K562 (cell line): ENCODE results near the gene GTF2H4. TPM values are rescaled to one million over a fixed set of nuclear protein-coding genes. Genes with fewer than 3 reads are reported as not detected.

Experiments used
- ADNP ChIP-seq: fragments of 200-800 bp; sonication (Bioruptor generic); IDR thresholded peaks from 2 replicates; pipeline ENCODE4 v1.6.1; 2016; ENCODE audit warnings: missing genetic modification characterization, missing compliant biosample characterization
- CBFA2T3 ChIP-seq: fragments of 450-650 bp; IDR thresholded peaks from 2 replicates; pipeline ENCODE4 v1.6.1; 2017
- CTCF ChIP-seq, 3 experiments: IDR thresholded peaks in 2 of 3; conservative IDR thresholded peaks in 1 of 3; 2 replicates each; pipeline ENCODE4 v1.5.1; 2011 to 2012; ENCODE audit warnings: low read length in 3 of 3, mild to moderate bottlenecking in 3 of 3, control low read depth in 2 of 3, improper control_type of control experiment in 1 of 3, inconsistent platforms in 1 of 3, low read depth in 1 of 3, mixed read lengths in 1 of 3, moderate library complexity in 1 of 3; ENCODE audit not compliant: insufficient read depth in 2 of 3
- HDAC8 ChIP-seq: fragments of 450-650 bp; IDR thresholded peaks from 2 replicates; pipeline ENCODE4 v1.6.1; 2016; ENCODE audit warnings: mild to moderate bottlenecking, missing genetic modification characterization, moderate library complexity, missing compliant biosample characterization
- HNRNPH1 ChIP-seq: fragments of 200-400 bp; formaldehyde crosslinking; optimal IDR thresholded peaks from 2 replicates; pipeline ENCODE3; 2017; ENCODE audit warnings: low read depth, mild to moderate bottlenecking, low read length, moderate library complexity
- HNRNPUL1 ChIP-seq: fragments of 200-400 bp; formaldehyde crosslinking; IDR thresholded peaks from 2 replicates; pipeline ENCODE4 v1.6.1; 2017; ENCODE audit warnings: low read length
- ILK ChIP-seq: fragments of 450-650 bp; IDR thresholded peaks from 2 replicates; pipeline ENCODE4 v1.6.1; 2016; ENCODE audit warnings: missing genetic modification characterization, low read depth, mild to moderate bottlenecking, missing compliant biosample characterization, moderate library complexity, borderline replicate concordance
- KDM1A ChIP-seq, 2 experiments: fragments of 450-650 bp; IDR thresholded peaks; 2 replicates each; pipeline ENCODE4 v1.6.1; 2016; ENCODE audit warnings: mild to moderate bottlenecking in 2 of 2
- NONO ChIP-seq, 2 experiments: fragments of 200-400 bp in 1 of 2; fragments of 450-650 bp in 1 of 2; formaldehyde crosslinking in 1 of 2; IDR thresholded peaks; 2 replicates each; pipeline ENCODE4 v1.6.1; 2017; ENCODE audit warnings: low read depth in 2 of 2, mild to moderate bottlenecking in 2 of 2, moderate library complexity in 2 of 2, low read length in 1 of 2
- NR2C2 ChIP-seq, 2 experiments: fragments of 200-800 bp in 1 of 2; sonication (Bioruptor generic) in 1 of 2; sonication (generic) in 1 of 2; formaldehyde crosslinking in 1 of 2; IDR thresholded peaks; 2 replicates each; pipeline versions ENCODE4 v1.6.1 to v1.8.0; 2016 to 2022; ENCODE audit warnings: mild to moderate bottlenecking in 1 of 2, missing compliant biosample characterization in 1 of 2, missing genetic modification characterization in 1 of 2, missing genetic modification reagents in 1 of 2
- THRAP3 ChIP-seq: fragments of 450-650 bp; IDR thresholded peaks from 2 replicates; pipeline ENCODE4 v1.6.1; 2016; ENCODE audit warnings: mild to moderate bottlenecking, inconsistent platforms, borderline replicate concordance
- YY1 ChIP-seq, 3 experiments: IDR thresholded peaks; 2 replicates each; pipeline ENCODE4 v1.6.1; 2011; ENCODE audit warnings: low read length in 2 of 3, mild to moderate bottlenecking in 2 of 3, moderate library complexity in 2 of 3, borderline replicate concordance in 1 of 3, control low read depth in 1 of 3, low read depth in 1 of 3; ENCODE audit not compliant: insufficient read depth in 3 of 3, insufficient replicate concordance in 2 of 3, control insufficient read depth in 1 of 3, insufficient read length in 1 of 3; ENCODE audit errors: extremely low read depth in 1 of 3
- ZBTB7A ChIP-seq: IDR thresholded peaks from 2 replicates; pipeline ENCODE4 v1.6.1; 2011; ENCODE audit warnings: low read depth, mild to moderate bottlenecking, low read length, moderate library complexity, borderline replicate concordance; ENCODE audit not compliant: control insufficient read depth
- ZNF140 ChIP-seq: fragments of 250-450 bp; sonication (Bioruptor Pico); IDR thresholded peaks from 2 replicates; pipeline ENCODE4 v1.8.0; 2021; ENCODE audit warnings: moderate library complexity, mild to moderate bottlenecking, inconsistent platforms
- polyA plus RNA-seq, 8 experiments: library from polyadenylated mRNA; depleted of rRNA in 4 of 8; stranded (reverse) in 5 of 8; unstranded in 3 of 8; fragments of >200 nt; fragmentation: Nextera tagmentation in 2 of 8; fragmentation: Illumina TruSeq in 1 of 8; extraction: Ambion mirVana in 2 of 8; extraction: Trizol in 1 of 8; gene quantifications; 2 replicates each; pipeline versions ENCODE4 v1.2.1 to v1.2.3, GENCODE V29; 2011 to 2014; ENCODE audit warnings: inconsistent platforms in 1 of 8, missing spikeins in 1 of 8
- total RNA-seq, 7 experiments: library from RNA; depleted of rRNA in 6 of 7; stranded (reverse); fragments of >200 nt in 6 of 7; fragmentation: Illumina TruSeq in 2 of 7; extraction: Trizol in 2 of 7; gene quantifications; 2 replicates each; pipeline versions ENCODE4 v1.2.1 to v1.2.3, GENCODE V29; 2011 to 2021; ENCODE audit warnings: low replicate concordance in 1 of 7
- TF ChIP-seq, protein P1 (sequence below), 2 experiments: fragments of 450-650 bp; IDR thresholded peaks; 2 replicates each; pipeline ENCODE4 v1.6.1; 2016; ENCODE audit warnings: mild to moderate bottlenecking in 2 of 2, borderline replicate concordance in 1 of 2, low read depth in 1 of 2, moderate library complexity in 1 of 2

Gene GTF2H4
- total and polyA plus RNA-seq, 9 of the 15 experiments (the other 6 are each of a cell fraction or from before 2014, with no cell fraction given) = 3.6 to 86.1 (median 39.6) TPM

DNA sequence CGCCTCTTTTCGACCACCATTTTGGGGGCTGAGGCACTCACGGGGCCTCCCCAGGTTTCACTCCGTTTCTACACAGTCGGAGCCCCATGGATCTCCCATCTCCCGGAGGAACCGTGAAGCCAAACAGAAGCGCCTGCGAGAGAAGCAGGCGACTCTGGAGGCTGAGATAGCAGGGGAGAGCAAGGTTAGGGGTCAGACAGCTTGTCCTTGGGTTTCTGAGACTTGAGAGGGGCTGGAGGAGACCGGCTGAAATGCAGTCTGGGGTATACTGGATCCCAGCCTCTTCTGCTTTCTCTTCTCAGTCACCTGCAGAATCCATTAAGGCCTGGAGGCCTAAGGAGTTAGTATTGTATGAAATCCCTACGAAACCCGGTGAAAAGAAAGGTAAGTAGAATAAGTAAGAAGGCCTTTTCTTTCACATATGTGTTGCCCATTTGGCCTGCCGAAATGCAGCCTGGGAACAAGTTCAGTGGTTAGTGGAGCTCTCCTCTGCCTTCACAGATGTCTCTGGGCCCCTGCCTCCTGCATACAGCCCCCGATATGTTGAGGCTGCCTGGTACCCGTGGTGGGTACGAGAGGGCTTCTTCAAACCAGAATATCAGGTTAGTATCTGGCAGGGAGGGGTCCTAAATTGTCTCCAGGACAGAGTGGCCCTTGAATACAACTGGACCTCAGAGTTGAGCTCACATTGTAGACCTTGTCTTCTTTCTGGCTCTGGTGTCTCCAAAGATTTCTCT, 7.0 kb downstream of the GTF2H4 start (continued):
- TF ChIP-seq, protein P1, sequence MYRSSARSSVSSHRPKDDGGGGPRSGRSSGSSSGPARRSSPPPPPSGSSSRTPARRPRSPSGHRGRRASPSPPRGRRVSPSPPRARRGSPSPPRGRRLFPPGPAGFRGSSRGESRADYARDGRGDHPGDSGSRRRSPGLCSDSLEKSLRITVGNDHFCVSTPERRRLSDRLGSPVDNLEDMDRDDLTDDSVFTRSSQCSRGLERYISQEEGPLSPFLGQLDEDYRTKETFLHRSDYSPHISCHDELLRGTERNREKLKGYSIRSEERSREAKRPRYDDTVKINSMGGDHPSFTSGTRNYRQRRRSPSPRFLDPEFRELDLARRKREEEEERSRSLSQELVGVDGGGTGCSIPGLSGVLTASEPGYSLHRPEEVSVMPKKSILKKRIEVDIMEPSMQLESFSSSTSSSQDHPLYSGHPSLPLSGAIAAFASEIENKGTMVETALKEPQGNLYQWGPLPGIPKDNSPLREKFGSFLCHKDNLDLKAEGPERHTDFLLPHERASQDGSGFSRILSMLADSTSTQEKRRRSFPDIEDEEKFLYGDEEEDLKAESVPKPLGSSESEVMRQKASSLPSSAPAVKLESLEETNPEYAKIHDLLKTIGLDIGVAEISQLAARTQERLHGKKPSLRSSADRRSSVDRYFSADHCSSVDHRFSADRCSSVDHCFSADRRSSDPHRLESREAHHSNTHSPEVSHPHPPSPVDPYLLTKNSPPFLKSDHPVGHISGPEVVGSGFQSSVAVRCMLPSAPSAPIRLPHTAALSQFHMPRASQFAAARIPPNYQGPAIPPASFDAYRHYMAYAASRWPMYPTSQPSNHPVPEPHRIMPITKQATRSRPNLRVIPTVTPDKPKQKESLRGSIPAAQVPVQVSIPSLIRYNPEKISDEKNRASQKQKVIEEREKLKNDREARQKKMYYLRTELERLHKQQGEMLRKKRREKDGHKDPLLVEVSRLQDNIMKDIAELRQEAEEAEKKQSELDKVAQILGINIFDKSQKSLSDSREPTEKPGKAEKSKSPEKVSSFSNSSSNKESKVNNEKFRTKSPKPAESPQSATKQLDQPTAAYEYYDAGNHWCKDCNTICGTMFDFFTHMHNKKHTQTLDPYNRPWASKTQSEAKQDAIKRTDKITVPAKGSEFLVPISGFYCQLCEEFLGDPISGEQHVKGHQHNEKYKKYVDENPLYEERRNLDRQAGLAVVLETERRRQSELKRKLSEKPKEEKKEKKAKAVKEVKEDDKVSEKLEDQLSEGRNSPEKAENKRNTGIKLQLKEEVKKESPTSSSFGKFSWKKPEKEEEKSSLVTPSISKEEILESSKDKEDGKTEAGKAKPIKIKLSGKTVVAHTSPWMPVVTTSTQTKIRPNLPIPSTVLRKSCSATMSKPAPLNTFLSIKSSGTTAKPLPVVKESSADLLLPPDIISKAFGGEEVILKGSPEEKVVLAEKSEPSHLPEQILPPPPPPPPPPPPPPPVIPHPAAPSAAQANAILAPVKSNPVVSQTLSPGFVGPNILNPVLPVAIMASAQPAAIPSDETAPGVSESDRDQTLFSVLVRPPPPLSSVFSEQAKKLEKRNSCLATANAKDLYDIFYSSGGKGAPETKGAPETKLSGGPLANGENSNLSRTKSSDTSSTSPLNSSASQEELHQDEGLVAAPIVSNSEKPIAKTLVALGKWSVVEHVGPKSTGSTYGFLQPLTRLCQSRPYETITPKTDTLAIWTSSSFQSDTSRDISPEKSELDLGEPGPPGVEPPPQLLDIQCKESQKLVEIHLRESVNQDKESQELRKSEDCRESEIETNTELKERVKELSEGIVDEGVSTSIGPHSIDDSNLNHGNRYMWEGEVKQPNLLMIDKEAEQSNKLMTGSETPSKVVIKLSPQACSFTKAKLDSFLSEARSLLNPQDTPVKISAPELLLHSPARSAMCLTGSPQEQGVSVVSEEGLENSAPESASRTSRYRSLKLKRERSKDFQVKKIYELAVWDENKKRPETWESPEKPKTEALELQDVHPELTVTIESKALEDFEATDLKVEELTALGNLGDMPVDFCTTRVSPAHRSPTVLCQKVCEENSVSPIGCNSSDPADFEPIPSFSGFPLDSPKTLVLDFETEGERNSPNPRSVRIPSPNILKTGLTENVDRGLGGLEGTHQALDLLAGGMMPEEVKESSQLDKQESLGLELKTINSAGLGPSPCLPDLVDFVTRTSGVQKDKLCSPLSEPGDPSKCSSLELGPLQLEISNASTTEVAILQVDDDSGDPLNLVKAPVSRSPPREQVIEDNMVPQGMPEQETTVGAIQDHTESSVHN (IDR thresholded peaks at IDR 0.05; ENCODE audit: borderline replicate concordance in 1 of 2, low read depth in 1 of 2) = no peak
- TF ChIP-seq HDAC8 = 0 out of 2 replicates have a peak, but pooled peaks have one; percentile 13
- peak in 2 of 3 experiments; percentile 19 to 61 for TF ChIP-seq YY1 (IDR thresholded peaks at IDR 0.05; ENCODE audit: borderline replicate concordance in 1 of 3, control insufficient read depth in 1 of 3, extremely low read depth in 1 of 3, insufficient read depth in 3 of 3, insufficient read length in 1 of 3, insufficient replicate concordance in 2 of 3, low read depth in 1 of 3, low read length in 2 of 3)
- no peak for TF ChIP-seq KDM1A (IDR thresholded peaks at IDR 0.05)
- TF ChIP-seq ADNP (tag) = no peak
- 0 out of 6 replicates have a peak, but pooled peaks of 1 of the 3 experiments have one; percentile 5 for TF ChIP-seq CTCF (IDR thresholded peaks at IDR 0.05 in 2 of 3, conservative IDR thresholded peaks at IDR 0.05 in 1 of 3; ENCODE audit: insufficient read depth in 2 of 3, low read depth in 1 of 3, low read length in 3 of 3)
- TF ChIP-seq CBFA2T3 = peak; percentile 72
- TF ChIP-seq ZNF140 = no peak
- TF ChIP-seq HNRNPUL1 = 0 out of 2 replicates have a peak, but pooled peaks have one; percentile 5
- 0 out of 4 replicates have a peak, but pooled peaks of 1 of the 2 experiments have one; percentile 31 for TF ChIP-seq NONO (IDR thresholded peaks at IDR 0.05; ENCODE audit: low read depth in 2 of 2, low read length in 1 of 2)
- TF ChIP-seq ILK (tag) = no peak
- TF ChIP-seq ZBTB7A = peak; percentile 58; the same call in 1 of the 2 replicates
- 0 out of 2 replicates have a peak, but pooled peaks have one; percentile 14 for TF ChIP-seq THRAP3
- TF ChIP-seq HNRNPH1 = no peak
- TF ChIP-seq NR2C2 (CRISPR knock-in tag; IDR thresholded peaks at IDR 0.05) = 0 out of 2 replicates have a peak, but pooled peaks have one; percentile 25
- peak; percentile 80 for TF ChIP-seq NR2C2 (tag; IDR thresholded peaks at IDR 0.05)
